Measurements from ENCODE around the gene MINK1.

DNA sequence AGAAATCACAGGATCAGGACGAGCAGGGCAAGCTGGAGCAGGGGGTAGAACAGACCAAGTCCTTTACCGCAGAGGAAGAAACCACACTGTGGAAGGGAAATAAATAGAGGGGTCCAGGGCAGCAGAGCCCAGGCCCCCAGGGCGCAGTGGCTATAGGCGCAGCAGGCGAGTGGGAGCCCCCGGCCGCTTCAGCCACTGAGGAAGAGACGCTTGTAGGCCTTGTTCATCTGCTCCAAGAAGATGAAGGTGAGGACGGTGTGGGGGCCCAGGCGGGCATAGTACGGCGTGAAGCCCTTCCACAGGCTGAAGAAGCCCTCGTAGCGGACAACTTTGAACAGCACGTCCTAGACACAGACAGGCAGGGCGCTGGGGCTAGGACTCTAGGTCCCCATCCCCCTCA is 104.4 kb downstream of the MINK1 start:
- TF ChIP-seq EZH2phosphoT487 (IDR thresholded peaks at IDR 0.05; ENCODE audit: borderline replicate concordance, low read depth, low read length) = no peak
- TF ChIP-seq, protein P1, sequence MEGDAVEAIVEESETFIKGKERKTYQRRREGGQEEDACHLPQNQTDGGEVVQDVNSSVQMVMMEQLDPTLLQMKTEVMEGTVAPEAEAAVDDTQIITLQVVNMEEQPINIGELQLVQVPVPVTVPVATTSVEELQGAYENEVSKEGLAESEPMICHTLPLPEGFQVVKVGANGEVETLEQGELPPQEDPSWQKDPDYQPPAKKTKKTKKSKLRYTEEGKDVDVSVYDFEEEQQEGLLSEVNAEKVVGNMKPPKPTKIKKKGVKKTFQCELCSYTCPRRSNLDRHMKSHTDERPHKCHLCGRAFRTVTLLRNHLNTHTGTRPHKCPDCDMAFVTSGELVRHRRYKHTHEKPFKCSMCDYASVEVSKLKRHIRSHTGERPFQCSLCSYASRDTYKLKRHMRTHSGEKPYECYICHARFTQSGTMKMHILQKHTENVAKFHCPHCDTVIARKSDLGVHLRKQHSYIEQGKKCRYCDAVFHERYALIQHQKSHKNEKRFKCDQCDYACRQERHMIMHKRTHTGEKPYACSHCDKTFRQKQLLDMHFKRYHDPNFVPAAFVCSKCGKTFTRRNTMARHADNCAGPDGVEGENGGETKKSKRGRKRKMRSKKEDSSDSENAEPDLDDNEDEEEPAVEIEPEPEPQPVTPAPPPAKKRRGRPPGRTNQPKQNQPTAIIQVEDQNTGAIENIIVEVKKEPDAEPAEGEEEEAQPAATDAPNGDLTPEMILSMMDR (conservative IDR thresholded peaks at IDR 0.05; ENCODE audit: low read length) = no peak
